Ishikawa (cell line): Measurements from ENCODE around the gene C1QC.

Experiments used
- CEBPB ChIP-seq: IDR thresholded peaks from 2 replicates; pipeline ENCODE4 v1.6.1; 2012
- CREB1 ChIP-seq: IDR thresholded peaks from 2 replicates; pipeline ENCODE4 v1.6.1; 2012; ENCODE audit warnings: low read depth
- EGR1 ChIP-seq: IDR thresholded peaks from 2 replicates; pipeline ENCODE4 v1.6.1; 2012
- EP300 ChIP-seq: IDR thresholded peaks from 2 replicates; pipeline ENCODE4 v1.6.1; 2012; ENCODE audit warnings: borderline replicate concordance
- FOXM1 ChIP-seq: IDR thresholded peaks from 2 replicates; pipeline ENCODE4 v1.6.1; 2012; ENCODE audit warnings: low read depth, borderline replicate concordance
- NFIC ChIP-seq: IDR thresholded peaks from 2 replicates; pipeline ENCODE4 v1.6.1; 2012
- RAD21 ChIP-seq: IDR thresholded peaks from 2 replicates; pipeline ENCODE4 v1.6.1; 2012; ENCODE audit warnings: low read depth
- TAF1 ChIP-seq: IDR thresholded peaks from 2 replicates; pipeline ENCODE4 v1.6.1; 2012; ENCODE audit warnings: low read depth, mild to moderate bottlenecking
- TCF12 ChIP-seq: IDR thresholded peaks from 2 replicates; pipeline ENCODE4 v1.6.1; 2012; ENCODE audit warnings: low read depth
- TEAD4 ChIP-seq: IDR thresholded peaks from 2 replicates; pipeline ENCODE4 v1.6.1; 2012
- YY1 ChIP-seq: IDR thresholded peaks from 2 replicates; pipeline ENCODE4 v1.6.1; 2012; ENCODE audit warnings: low read depth
- ZBTB7A ChIP-seq: IDR thresholded peaks from 2 replicates; pipeline ENCODE4 v1.6.1; 2012; ENCODE audit warnings: low read depth
- TF ChIP-seq, protein P1 (sequence below): IDR thresholded peaks from 2 replicates; pipeline ENCODE4 v1.6.1; 2012
- TF ChIP-seq, protein P2 (sequence below): IDR thresholded peaks from 2 replicates; pipeline ENCODE4 v1.6.1; 2012
- TF ChIP-seq, protein P3 (sequence below): IDR thresholded peaks from 2 replicates; pipeline ENCODE4 v1.6.1; 2012; ENCODE audit warnings: low read depth, mild to moderate bottlenecking

C1QC gene

DNA sequence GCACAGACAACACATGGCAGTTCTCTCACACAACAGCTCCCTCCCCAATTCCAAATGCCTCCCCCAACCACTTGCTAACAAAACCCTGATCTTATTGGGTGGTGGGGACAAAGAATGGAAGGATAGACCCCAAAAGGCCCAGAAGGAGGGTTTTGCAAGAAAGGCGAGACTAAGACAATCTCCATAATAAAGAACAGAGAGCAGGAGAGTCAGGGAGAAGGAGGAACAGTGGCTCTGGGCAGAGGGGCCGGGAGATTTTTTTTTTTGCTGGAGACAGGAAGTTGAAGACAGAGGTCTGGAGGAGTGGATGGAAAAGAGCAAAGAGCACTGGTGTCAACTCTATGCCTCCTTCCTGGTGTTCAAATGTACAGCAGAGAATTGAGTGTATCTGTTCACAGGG, 13.5 kb upstream of the C1QC start:
- no peak for TF ChIP-seq RAD21
- TF ChIP-seq EGR1: no peak
- TF ChIP-seq, protein P1, sequence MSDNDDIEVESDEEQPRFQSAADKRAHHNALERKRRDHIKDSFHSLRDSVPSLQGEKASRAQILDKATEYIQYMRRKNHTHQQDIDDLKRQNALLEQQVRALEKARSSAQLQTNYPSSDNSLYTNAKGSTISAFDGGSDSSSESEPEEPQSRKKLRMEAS: no peak
- no peak for TF ChIP-seq FOXM1
- TF ChIP-seq NFIC: no peak
- TF ChIP-seq, protein P2, sequence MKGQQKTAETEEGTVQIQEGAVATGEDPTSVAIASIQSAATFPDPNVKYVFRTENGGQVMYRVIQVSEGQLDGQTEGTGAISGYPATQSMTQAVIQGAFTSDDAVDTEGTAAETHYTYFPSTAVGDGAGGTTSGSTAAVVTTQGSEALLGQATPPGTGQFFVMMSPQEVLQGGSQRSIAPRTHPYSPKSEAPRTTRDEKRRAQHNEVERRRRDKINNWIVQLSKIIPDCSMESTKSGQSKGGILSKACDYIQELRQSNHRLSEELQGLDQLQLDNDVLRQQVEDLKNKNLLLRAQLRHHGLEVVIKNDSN: no peak
- TF ChIP-seq ZBTB7A: no peak
- TF ChIP-seq CEBPB: no peak
- no peak for TF ChIP-seq TCF12
- no peak for TF ChIP-seq YY1
- no peak for TF ChIP-seq CREB1
- TF ChIP-seq TAF1: no peak
- TF ChIP-seq TEAD4: no peak
- TF ChIP-seq, protein P3, sequence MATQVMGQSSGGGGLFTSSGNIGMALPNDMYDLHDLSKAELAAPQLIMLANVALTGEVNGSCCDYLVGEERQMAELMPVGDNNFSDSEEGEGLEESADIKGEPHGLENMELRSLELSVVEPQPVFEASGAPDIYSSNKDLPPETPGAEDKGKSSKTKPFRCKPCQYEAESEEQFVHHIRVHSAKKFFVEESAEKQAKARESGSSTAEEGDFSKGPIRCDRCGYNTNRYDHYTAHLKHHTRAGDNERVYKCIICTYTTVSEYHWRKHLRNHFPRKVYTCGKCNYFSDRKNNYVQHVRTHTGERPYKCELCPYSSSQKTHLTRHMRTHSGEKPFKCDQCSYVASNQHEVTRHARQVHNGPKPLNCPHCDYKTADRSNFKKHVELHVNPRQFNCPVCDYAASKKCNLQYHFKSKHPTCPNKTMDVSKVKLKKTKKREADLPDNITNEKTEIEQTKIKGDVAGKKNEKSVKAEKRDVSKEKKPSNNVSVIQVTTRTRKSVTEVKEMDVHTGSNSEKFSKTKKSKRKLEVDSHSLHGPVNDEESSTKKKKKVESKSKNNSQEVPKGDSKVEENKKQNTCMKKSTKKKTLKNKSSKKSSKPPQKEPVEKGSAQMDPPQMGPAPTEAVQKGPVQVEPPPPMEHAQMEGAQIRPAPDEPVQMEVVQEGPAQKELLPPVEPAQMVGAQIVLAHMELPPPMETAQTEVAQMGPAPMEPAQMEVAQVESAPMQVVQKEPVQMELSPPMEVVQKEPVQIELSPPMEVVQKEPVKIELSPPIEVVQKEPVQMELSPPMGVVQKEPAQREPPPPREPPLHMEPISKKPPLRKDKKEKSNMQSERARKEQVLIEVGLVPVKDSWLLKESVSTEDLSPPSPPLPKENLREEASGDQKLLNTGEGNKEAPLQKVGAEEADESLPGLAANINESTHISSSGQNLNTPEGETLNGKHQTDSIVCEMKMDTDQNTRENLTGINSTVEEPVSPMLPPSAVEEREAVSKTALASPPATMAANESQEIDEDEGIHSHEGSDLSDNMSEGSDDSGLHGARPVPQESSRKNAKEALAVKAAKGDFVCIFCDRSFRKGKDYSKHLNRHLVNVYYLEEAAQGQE: no peak
- TF ChIP-seq EP300: no peak

DNA sequence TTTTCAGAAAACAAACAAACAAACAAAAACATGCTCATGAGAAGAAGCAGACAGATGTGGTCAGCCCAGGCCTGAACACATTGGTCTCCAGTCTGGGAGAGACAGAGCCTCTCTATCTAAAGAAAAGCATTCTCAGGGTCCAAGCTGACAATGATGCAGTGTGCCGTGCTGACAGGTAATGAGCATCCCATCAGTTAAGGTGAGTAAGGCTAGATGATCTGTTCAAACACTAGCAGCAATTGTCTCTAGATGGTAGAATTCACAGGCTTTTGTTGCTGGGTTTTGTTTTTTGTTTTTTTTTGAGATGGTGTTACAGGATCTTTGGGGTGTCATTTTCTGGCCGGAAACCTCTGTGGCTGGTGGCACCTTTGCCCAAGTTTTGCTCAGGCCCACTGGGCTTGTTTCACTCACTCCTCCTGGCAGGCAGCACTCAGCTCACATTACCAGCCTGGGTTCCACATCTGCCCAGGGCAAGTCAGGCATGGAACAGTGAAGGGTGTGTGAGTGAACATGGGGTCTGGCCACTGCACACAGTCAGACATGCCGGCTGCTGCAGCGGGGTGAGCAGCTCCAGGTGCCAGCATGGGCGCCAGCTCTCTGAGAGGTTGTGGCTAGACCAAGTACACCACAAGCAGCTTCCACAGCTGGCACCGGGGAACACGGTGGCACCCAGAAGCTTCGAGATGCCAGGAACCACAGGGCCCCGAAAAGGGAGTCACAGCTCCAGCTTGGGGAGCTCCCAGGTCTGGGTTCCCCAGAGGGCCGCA, 9.6 kb upstream of the C1QC start:
- TF ChIP-seq NFIC (no peak), TEAD4 (no peak), YY1 (no peak), TCF12 (no peak), CREB1 (no peak), RAD21 (no peak), EP300 (no peak), ZBTB7A (no peak), TAF1 (no peak), EGR1 (no peak), FOXM1 (no peak), CEBPB (no peak)
- TF ChIP-seq, protein P1: no peak
- TF ChIP-seq, protein P2: no peak
- TF ChIP-seq, protein P3: no peak

DNA sequence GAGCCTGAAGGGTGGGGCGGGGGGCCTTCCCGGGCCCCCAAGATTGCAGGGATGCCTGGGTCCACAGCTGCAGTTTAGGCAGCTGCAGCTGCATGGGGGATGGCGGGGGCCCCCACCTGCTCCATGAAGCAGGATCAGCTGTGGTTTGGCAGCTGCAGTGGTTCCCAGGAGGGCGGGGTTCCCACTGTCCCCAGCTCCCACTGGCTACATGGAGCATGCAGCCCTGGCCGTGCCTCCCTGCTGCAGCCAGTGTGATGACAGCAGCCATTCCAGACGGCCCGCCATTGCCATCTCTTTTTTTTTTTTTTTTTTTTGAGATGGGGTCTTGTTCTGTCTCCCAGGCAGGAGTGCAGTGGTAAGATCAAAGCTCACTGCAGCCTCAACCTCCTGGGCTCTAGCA, 8.0 kb upstream of the C1QC start:
- TF ChIP-seq NFIC (no peak), TAF1 (no peak), FOXM1 (no peak), EP300 (no peak), EGR1 (no peak), TEAD4 (no peak), ZBTB7A (no peak), RAD21 (no peak), CREB1 (no peak), CEBPB (no peak), YY1 (no peak), TCF12 (no peak)
- TF ChIP-seq, protein P2: no peak
- TF ChIP-seq, protein P3: no peak
- TF ChIP-seq, protein P1: no peak
